Measurements from ENCODE around the gene PKDREJ.

DNA sequence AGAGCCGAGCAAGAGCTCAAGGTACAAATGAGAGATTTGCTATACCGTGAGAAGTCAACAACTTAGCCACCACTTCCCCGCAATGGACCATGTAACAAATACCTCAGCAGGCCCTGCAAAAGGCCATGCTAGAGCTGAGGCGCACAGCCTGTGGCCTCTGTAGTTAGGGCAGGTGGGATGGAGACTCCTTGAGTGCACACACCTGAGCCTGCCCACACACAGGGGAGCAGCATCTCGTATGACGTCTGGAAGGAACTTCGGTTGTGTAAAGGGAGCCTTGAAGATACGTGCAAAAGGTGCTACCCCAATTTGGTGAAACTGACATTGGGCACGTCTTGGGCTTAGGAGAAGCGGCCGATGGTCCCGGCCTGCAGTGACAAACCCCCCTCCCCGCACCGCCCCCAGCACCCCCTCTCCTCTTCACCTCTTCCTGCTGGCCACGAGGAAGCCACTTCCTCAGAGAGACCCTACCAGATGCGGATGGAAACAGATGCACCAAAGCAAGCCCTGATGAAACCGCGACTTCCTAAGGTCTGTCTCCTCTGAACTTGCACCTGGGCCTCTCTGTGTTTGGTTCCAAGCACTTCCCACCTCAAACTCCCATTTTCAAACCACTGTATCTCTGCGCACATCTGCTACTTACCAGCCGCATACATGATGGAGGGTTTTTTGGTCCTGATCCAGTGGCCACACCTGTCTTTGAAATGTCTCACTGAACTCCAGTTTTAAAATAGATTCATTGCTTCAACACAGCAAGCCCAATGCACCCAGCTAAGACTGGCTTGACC is 23.7 kb downstream of the PKDREJ start:
- TF ChIP-seq, protein P1, sequence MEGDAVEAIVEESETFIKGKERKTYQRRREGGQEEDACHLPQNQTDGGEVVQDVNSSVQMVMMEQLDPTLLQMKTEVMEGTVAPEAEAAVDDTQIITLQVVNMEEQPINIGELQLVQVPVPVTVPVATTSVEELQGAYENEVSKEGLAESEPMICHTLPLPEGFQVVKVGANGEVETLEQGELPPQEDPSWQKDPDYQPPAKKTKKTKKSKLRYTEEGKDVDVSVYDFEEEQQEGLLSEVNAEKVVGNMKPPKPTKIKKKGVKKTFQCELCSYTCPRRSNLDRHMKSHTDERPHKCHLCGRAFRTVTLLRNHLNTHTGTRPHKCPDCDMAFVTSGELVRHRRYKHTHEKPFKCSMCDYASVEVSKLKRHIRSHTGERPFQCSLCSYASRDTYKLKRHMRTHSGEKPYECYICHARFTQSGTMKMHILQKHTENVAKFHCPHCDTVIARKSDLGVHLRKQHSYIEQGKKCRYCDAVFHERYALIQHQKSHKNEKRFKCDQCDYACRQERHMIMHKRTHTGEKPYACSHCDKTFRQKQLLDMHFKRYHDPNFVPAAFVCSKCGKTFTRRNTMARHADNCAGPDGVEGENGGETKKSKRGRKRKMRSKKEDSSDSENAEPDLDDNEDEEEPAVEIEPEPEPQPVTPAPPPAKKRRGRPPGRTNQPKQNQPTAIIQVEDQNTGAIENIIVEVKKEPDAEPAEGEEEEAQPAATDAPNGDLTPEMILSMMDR (IDR thresholded peaks at IDR 0.05): no peak
- no peak for TF ChIP-seq POLR2A (IDR thresholded peaks at IDR 0.05)
- no peak for TF ChIP-seq EP300 (IDR thresholded peaks at IDR 0.05)

Measured in ovary (tissue), 3 donors.